SK-N-MC (cell line): ENCODE measurements around the gene NOTCH4.
"Not testable (repeated sequence)": the region's sequence is repeated elsewhere in the genome, so short reads cannot be mapped to it uniquely, and the experiment has no call there.

Experiments used
- DNase-seq: peaks from one replicate; pipeline ENCODE4 v3.0.0-alpha.2; 2011; ENCODE audit warnings: low read depth, low spot score
- H3K27ac ChIP-seq: fragments of 200-600 bp; sonication (generic); 2 replicates; pipeline ENCODE4 v1.5.1; 2016; ENCODE audit warnings: mixed run types
- H3K36me3 ChIP-seq: fragments of 200-600 bp; sonication (generic); 2 replicates; pipeline ENCODE4 v1.6.1; 2017; ENCODE audit warnings: antibody characterized with exemption, low read length, mixed read lengths; ENCODE audit not compliant: insufficient read depth
- H3K4me3 ChIP-seq: fragments of 200-600 bp; sonication (generic); 2 replicates; pipeline ENCODE4 v1.5.1; 2016
- H3K9ac ChIP-seq: fragments of 200-600 bp; sonication (generic); 2 replicates; pipeline ENCODE4 v1.8.0; 2017; ENCODE audit warnings: mixed run types, mixed read lengths; ENCODE audit not compliant: insufficient read length
- H3K9me3 ChIP-seq: fragments of 200-600 bp; sonication (generic); 2 replicates; pipeline ENCODE4 v1.6.1; 2017; ENCODE audit warnings: low read depth, mild to moderate bottlenecking, antibody characterized with exemption, low read length, moderate library complexity, mixed read lengths
- EZH2 ChIP-seq: fragments of 200-600 bp; sonication (generic); IDR thresholded peaks from one replicate; pipeline ENCODE4 v1.6.1; 2017; ENCODE audit warnings: antibody characterized with exemption
- FOXP2 ChIP-seq: optimal IDR thresholded peaks from 2 replicates; pipeline ENCODE3; 2011; ENCODE audit warnings: mild to moderate bottlenecking, moderate library complexity; ENCODE audit not compliant: insufficient read depth; ENCODE audit errors: extremely low read length, control extremely low read depth
- POLR2AphosphoS5 ChIP-seq: IDR thresholded peaks from 2 replicates; pipeline ENCODE4 v1.6.1; 2012; ENCODE audit warnings: mild to moderate bottlenecking, low read depth, low read length, borderline replicate concordance

NOTCH4 gene

DNA sequence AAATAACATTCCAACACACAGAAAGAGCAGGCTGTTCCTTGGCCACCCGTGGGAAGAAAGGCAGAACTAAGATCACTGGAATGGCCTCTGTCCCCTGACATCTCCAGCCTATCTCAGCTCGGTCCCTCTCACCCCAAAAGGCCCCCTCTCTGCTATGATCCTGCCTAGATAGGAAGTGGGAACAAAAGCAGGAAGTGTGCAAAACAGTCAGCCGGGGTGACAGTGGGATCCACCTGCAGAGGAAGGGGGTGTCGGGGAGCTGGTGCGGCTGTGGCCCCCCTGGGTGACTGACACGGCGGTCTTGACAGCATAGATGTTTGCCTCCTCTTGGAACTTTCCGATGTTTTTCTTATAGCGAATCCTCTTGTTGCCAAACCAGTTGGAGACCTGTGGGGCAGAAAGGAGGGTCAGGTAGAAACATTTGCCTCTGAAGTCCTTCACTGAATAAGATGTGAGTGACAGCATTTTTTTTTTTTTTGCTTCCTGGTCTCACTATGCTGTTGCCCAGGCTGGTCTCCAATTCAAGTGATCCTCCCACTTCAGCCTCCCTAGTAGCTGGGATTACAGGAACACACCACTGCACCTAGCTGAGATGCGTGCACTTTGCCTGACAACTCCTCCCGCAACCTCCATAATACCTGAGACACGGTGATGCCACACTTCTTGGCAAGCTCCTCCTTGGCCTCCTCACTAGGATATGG, 36.7 kb downstream of the NOTCH4 start:
- H3K36me3 ChIP-seq = peaks cover 36% of the 10 kb centered on the region
- H3K9me3 ChIP-seq = no peaks in the 10 kb centered on the region
- H3K27ac ChIP-seq = peak overlapping the region; percentile 62
- DNase-seq = no peak
- no peak overlapping the region for H3K4me3 ChIP-seq
- peak overlapping the region; percentile 20 for H3K9ac ChIP-seq
- TF ChIP-seq FOXP2 (no peak), POLR2AphosphoS5 (no peak), EZH2 (no peak)

DNA sequence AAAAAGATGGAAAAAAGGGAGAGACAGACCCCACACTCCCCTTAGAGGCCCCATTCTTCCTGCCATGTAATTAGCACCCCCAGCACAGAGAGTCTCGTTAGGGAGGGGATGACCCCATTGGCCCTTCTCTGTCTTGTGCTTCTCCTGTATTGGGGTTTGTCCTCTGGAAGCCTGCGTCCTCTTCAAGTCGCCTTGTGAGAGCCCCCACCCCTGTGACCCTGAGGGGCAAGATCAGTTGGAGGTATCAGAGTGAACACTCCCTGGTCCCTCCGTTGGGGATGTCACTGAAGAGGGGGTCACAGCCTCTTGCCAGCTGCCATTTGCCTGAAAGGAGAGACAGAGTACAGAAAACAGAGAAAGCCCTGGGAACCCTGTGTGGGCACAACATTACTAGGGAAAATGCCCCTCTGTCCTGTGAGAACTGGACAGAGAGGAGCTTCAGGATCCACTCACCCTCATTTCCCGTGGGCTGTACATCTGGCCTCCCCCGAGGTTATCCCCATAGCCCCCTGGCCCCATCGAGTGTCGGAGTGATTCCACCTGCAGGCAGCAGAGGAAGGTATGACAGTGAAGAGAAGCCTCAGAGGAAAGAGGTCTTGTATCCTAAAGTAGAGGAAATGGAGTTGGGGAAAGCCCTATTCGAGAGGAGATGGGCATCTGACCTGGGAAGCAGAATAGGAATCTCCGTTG, 37.6 kb downstream of the NOTCH4 start:
- H3K4me3 ChIP-seq, H3K9me3 ChIP-seq, DNase-seq: not testable (repeated sequence)
- Histone ChIP-seq H3K9ac (peak overlapping the region; percentile 20), H3K27ac (peak overlapping the region; percentile 62), H3K36me3 (peaks cover 37% of the 10 kb centered on the region)

DNA sequence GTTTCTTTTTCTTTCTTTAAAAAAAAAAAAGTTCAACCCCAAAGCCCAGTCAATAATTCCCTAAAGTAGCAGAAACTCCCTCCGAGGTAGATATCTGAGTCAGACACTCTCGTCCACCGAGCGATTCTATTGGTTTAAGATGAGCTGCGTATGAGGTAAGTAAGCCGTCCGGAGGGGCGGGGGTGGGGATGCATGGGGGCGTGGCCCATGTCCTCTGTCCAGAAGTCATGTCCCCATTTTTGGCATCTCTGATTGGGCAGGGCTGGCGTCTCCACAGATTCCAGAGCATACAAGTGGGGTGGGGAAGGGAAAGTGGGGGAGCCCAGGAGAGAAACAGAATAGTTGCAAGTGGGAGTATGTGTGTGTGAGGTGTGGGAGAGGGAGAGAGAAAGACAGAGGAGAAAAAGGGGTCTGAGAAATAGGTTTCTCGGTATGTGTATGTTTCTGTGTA, 38.2 kb downstream of the NOTCH4 start:
- H3K9ac ChIP-seq, H3K9me3 ChIP-seq, DNase-seq, H3K27ac ChIP-seq, H3K4me3 ChIP-seq: not testable (repeated sequence)
- H3K36me3 ChIP-seq = peaks cover 43% of the 10 kb centered on the region

DNA sequence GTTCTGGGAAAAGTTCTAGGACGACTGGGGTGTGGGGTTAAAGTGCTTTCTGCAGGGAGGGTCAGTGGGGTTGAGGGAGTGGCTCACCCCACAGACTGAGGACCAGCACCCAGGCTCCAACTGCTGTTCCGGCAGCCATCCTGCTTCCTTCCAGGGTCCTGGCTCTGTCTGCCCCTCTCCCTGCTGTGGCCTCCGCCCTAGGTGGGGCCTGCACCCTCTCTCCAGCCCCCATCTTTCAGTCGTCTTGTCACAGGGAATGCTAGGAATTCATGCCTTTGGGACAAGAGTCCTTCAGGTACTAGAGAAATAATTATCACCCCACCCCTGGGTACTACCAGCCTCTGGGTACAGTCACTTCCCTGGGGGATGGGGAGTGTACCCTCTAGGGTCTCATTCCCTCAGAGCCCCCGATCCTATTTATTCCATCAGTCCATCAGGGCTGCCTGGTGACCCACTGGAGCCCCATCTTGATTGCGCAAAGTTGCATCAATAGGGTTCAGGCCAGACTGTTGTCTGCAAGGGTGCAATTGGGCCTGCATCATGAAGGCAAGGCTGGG, 39.7 kb downstream of the NOTCH4 start, which contains the start of gene AGER:
Gene AGER, minus strand, starts transcription at position 170 of the 557 bp plus-strand sequence. Its CDS starts 31 bp downstream, at position 139.
- no peaks in the 10 kb centered on the region for H3K9me3 ChIP-seq
- H3K4me3 ChIP-seq = no peak within 1 kb of the TSS
- peaks cover 46% of the 10 kb centered on the region for H3K36me3 ChIP-seq
- H3K9ac ChIP-seq = no peak within 1 kb of the TSS
- no peak for DNase-seq
- TF ChIP-seq FOXP2 = no peak
- TF ChIP-seq POLR2AphosphoS5 = peak; percentile 41
- H3K27ac ChIP-seq = peak within 1 kb of the TSS; percentile 63; the same call in 1 of the 2 replicates

DNA sequence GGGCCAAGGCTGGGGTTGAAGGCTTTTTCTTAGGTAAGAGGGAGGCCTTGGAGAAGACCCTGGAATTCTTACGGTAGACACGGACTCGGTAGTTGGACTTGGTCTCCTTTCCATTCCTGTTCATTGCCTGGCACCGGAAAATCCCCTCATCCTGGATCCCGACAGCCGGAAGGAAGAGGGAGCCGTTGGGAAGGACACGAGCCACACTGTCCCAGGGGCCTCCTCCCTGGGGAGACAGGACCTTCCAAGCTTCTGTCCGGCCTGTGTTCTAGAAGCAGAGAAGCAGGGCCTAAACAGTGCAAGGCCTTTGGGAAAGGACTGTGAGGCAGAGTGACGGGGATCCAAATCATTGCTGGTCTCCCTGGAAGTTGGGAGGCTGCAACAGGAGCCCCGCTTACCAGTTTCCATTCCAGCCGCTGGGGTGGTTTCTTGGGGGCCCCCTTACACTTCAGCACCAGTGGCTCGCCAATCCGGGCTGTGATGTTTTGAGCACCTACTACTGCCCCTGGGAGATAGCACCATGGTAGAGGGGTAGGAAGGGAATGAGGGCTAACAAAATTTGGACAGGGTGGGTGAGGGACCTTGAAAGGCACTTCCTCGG, 40.3 kb downstream of the NOTCH4 start:
- no peaks in the 10 kb centered on the region for H3K9me3 ChIP-seq
- H3K36me3 ChIP-seq = peaks cover 46% of the 10 kb centered on the region
- peak; percentile 10; the same call in 1 of the 2 replicates for TF ChIP-seq POLR2AphosphoS5
- no peak for TF ChIP-seq EZH2
- no peak for TF ChIP-seq FOXP2
- H3K4me3 ChIP-seq = no peak overlapping the region
- peak overlapping the region; percentile 63; the same call in 1 of the 2 replicates for H3K27ac ChIP-seq
- DNase-seq = no peak
- no peak overlapping the region for H3K9ac ChIP-seq

DNA sequence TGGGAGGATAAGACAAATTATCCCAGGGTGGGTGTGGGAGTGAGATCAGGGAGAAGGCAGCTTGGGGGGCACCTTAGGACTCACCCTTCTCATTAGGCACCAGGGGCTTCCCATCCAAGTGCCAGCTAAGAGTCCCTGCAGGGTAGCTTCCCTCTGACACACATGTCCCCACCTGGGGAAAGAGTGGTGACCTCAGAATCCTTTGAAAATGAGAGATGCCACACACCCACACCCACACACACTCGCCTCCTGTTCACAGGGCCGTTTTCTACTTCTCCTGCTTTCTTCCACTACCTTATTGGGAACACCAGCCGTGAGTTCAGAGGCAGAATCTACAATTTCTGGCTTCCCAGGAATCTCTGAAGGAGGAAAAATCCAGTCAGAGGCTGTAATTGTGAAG, 40.8 kb downstream of the NOTCH4 start:
- Histone ChIP-seq H3K4me3 (no peak overlapping the region), H3K9me3 (no peaks in the 10 kb centered on the region), H3K9ac (no peak overlapping the region), H3K36me3 (peaks cover 42% of the 10 kb centered on the region), H3K27ac (peak overlapping the region; percentile 63; the same call in 1 of the 2 replicates)
- no peak for DNase-seq
- TF ChIP-seq POLR2AphosphoS5 (0 out of 2 replicates have a peak, but pooled peaks have one; percentile 2), EZH2 (no peak)

DNA sequence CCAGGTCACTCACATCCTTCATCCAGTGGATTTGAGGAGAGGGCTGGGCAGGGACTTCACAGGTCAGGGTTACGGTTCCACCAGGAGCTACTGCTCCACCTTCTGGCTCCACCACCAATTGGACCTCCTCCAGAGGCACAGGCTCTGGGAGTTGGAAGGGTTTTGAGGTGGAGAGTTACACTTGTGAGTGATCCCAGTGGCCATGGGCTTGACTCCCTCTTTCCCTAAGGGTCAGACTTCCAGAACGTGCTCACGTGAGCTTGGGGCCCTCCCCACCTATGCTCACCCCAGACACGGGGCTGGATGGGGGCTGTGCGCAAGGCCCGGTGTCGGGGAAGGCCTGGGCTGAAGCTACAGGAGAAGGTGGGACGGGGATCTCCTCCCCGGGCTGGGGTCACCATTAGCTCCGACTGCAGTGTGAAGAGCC, 41.3 kb downstream of the NOTCH4 start:
- Histone ChIP-seq H3K4me3 (no peak overlapping the region), H3K9ac (no peak overlapping the region), H3K36me3 (peaks cover 38% of the 10 kb centered on the region)

DNA sequence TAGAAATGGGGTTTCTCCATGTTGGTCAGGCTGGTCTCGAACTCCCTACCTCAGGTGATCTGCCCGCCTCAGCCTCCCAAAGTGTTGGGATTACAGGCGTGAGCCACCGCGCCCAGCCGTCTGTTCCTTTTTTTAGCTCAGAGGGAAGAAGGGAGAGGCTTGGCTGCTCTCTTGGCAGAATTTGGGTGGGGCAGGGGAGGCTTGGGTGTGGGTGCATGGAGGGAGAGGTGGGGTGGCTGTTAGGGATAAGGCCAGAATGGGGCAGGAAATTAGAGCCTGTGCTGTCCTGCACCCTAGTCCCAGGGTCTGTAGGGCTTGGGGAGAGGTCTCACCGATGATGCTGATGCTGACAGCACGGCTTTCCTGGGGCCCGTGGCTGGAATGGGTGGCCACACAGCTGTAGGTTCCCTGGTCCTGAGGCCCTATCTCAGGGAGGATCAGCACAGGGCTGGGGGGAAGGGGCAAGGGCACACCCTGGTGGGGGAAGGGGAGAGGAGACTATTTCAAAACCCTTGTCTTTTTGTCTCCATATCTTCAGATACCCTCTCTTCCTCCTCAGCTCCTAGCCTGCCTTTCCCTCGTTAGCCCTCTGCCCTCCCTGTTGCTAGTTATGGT, 41.8 kb downstream of the NOTCH4 start:
- Histone ChIP-seq H3K9me3 (no peaks in the 10 kb centered on the region), H3K4me3 (no peak overlapping the region), H3K27ac (no peak overlapping the region), H3K36me3 (peaks cover 32% of the 10 kb centered on the region), H3K9ac (no peak overlapping the region)
- DNase-seq = no peak
- TF ChIP-seq FOXP2 (no peak), POLR2AphosphoS5 (no peak), EZH2 (no peak)

More for the DNA sequence above, 41.3 kb downstream of the NOTCH4 start:
- H3K27ac ChIP-seq = 0 out of 2 replicates have a peak overlapping the region, but pooled peaks have one; percentile 13
- DNase-seq = no peak
- H3K9me3 ChIP-seq = no peaks in the 10 kb centered on the region
- TF ChIP-seq EZH2 (no peak), POLR2AphosphoS5 (no peak), FOXP2 (no peak)
